DOHH2 (cell line): Measurements from ENCODE around the gene PHYHIPL.

Experiments used
- CTCF ChIP-seq: fragments of 200-600 bp; sonication (generic); IDR thresholded peaks from one replicate; pipeline ENCODE4 v1.5.1; 2014; ENCODE audit warnings: antibody characterized with exemption, mild to moderate bottlenecking, low read depth, low read length; ENCODE audit not compliant: poor library complexity, severe bottlenecking
- EZH2phosphoT487 ChIP-seq: fragments of 200-600 bp; sonication (generic); IDR thresholded peaks from 2 replicates; pipeline ENCODE4 v1.6.1; 2017; ENCODE audit warnings: borderline replicate concordance, mild to moderate bottlenecking, antibody characterized with exemption, low read length, moderate library complexity, mixed read lengths

- TF ChIP-seq CTCF (no peak), EZH2phosphoT487 (no peak)
These were observed 49.5 kb upstream of the PHYHIPL start for GRCh38 chr10:59126991-59127390.
